HK-2 (cell line): ENCODE measurements around the gene RABGGTB.
"Not testable (repeated sequence)": the region's sequence is repeated elsewhere in the genome, so short reads cannot be mapped to it uniquely, and the experiment has no call there.

ENCODE experiments used
- DNase-seq: peaks from one replicate; pipeline ENCODE4 v3.0.0-alpha.2; 2018; ENCODE audit not compliant: unreplicated experiment

The RABGGTB gene

GRCh38 chr1:75795703-75796193, 9.7 kb downstream of the RABGGTB start:
- no peak for DNase-seq

- peak; percentile 34 for DNase-seq
Measured at GRCh38 chr1:75796376-75797272, 10.6 kb downstream of the RABGGTB start, which contains the start of gene MSH4. MSH4 (plus strand) TSS chr1:75796882; CDS start chr1:75796986, 104 bp downstream.

- no peak for DNase-seq
Measured at GRCh38 chr1:75797273-75797588, 11.2 kb downstream of the RABGGTB start.

GRCh38 chr1:75797606-75798216, 11.7 kb downstream of the RABGGTB start:
- DNase-seq = no peak

GRCh38 chr1:75801480-75801879, 15.4 kb downstream of the RABGGTB start:
- DNase-seq = not testable (repeated sequence)

- no peak for DNase-seq
Measured at GRCh38 chr1:75808921-75809320, 22.9 kb downstream of the RABGGTB start.

- DNase-seq = not testable (repeated sequence)
Measured at GRCh38 chr1:75810113-75810512, 24.1 kb downstream of the RABGGTB start.

GRCh38 chr1:75811211-75811981, 25.3 kb downstream of the RABGGTB start:
- no peak for DNase-seq

GRCh38 chr1:75812065-75812464, 26.0 kb downstream of the RABGGTB start:
- no peak for DNase-seq

GRCh38 chr1:75823596-75823995, 37.5 kb downstream of the RABGGTB start:
- not testable (repeated sequence) for DNase-seq

- no peak for DNase-seq
Measured at GRCh38 chr1:75836528-75837100, 50.6 kb downstream of the RABGGTB start.

- no peak for DNase-seq
Measured at GRCh38 chr1:75838079-75838478, 52.0 kb downstream of the RABGGTB start.

- DNase-seq = no peak
Measured at GRCh38 chr1:75841421-75841820, 55.4 kb downstream of the RABGGTB start.
